Measurements from ENCODE around the gene SERPINB3. TPM values are rescaled to one million over a fixed set of nuclear protein-coding genes. Genes with fewer than 3 reads are reported as not detected.
"Not testable (repeated sequence)": the region's sequence is repeated elsewhere in the genome, so short reads cannot be mapped to it uniquely, and the experiment has no call there.

SERPINB3 gene
- total RNA-seq (ENCODE audit: low replicate concordance) = not detected in 2 replicates

DNA sequence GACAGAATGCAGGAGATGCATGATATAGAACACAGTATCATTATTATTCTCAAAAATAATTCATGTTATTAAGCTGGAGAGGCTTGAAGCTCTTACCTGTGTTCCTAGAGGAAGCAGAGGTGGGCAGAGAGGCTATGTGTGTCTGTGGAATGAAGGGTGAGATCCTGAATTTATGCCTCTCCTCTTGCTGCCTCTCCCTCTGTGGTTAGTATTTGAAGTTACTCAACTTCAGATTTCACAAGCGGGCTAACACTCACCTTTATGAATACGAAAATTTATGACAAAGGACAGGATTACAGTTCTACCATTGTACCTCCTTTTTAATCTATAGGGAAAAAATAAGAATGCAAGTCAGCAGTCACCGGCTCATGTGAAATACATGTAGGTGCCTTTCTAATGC lies at the start of gene SERPINB3:
SERPINB3 (minus strand) TSS at position 144 of the 400 bp plus-strand sequence. CDS start 677 bp downstream, outside the sequence.
- H3K4me3 ChIP-seq (ENCODE audit: low read depth, low read length); DNase-seq (ENCODE audit: low read depth): not testable (repeated sequence)

DNA sequence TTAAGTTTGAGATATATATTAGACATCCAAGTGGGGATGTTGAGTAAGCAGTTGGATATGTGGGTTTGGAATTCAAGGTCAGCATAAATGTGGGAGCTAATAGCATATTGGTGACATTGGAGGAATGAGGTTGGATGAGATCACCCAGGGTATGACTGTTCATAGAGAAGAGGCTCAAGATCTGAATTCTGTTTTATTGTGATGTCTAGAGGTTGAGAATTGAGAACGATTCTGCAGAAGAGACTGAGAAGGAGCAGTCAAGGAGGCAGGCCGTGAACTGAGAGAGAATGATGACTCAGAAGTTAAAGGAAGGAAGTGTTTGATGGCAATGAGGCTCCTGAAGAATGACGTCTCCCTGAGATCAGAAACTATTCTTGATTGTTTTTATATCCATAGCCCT lies 47.0 kb upstream of the SERPINB3 start:
- TF ChIP-seq, protein P1, sequence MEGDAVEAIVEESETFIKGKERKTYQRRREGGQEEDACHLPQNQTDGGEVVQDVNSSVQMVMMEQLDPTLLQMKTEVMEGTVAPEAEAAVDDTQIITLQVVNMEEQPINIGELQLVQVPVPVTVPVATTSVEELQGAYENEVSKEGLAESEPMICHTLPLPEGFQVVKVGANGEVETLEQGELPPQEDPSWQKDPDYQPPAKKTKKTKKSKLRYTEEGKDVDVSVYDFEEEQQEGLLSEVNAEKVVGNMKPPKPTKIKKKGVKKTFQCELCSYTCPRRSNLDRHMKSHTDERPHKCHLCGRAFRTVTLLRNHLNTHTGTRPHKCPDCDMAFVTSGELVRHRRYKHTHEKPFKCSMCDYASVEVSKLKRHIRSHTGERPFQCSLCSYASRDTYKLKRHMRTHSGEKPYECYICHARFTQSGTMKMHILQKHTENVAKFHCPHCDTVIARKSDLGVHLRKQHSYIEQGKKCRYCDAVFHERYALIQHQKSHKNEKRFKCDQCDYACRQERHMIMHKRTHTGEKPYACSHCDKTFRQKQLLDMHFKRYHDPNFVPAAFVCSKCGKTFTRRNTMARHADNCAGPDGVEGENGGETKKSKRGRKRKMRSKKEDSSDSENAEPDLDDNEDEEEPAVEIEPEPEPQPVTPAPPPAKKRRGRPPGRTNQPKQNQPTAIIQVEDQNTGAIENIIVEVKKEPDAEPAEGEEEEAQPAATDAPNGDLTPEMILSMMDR (IDR thresholded peaks at IDR 0.05; ENCODE audit: insufficient read depth, low read length) = no peak
- DNase-seq (ENCODE audit: low read depth) = peak; percentile 45
- H3K4me3 ChIP-seq (ENCODE audit: low read depth, low read length) = no peak overlapping the region

DNA sequence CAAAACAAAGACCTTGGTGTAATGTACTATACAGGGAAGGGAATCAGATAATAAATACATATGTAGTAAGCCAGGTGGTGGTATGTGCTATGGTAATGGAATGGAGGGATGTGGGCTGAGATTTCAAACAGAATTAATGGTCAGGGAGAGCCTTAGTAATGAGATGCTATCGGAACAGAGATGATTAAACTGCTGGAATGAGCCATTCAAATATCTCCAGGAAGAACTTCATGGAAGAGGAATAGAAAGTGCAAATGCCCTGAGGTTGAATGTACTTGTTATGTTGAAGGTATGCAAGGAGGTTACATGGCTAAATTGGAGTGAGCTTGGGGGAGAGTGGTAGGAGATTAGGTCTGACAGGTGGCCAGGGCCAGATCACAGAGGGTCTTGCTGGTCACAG lies 46.1 kb upstream of the SERPINB3 start:
- H3K4me3 ChIP-seq (ENCODE audit: low read depth, low read length) = no peak overlapping the region
- TF ChIP-seq, protein P1 (IDR thresholded peaks at IDR 0.05; ENCODE audit: insufficient read depth, low read length) = no peak
- no peak for DNase-seq (ENCODE audit: low read depth)

DNA sequence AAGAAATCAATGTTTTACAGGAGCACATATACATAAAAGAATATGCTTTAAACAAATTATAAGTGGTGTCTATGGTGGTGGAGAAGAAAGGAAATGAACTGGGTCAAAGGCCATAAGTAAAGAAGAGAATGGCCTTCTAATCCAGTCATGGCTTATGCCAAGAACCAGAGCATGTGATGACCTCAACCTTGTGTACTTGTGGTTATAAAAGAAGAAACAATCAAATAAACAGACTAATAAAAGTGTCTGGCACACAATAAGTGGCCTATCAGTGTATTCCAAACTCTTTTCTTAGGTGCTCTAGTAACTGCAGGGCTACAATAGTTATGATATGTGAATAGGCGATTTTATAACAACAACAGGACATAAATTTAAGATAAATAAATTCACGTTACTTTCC lies 43.7 kb upstream of the SERPINB3 start:
- TF ChIP-seq, protein P1 (IDR thresholded peaks at IDR 0.05; ENCODE audit: insufficient read depth, low read length) = no peak
- DNase-seq (ENCODE audit: low read depth) = no peak
- no peak overlapping the region for H3K4me3 ChIP-seq (ENCODE audit: low read depth, low read length)

DNA sequence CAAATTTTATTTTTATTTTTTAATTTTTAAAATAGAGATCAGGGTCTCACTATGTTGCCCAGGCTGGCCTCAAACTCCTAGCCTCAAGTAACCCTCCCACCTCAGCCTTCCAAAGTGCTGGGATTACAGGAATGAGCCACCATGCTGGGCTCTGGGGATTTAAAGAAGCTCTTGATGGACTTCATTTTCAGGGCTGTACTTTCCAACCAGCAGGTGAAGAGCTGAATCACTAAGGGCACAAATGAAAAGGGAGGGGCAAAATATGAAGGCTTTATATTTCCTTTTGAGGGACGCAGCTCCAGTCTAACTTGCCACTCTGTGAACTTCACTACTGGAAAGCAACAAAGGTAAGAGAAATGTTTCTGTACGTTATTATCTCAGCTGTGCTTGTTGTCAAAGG lies 41.0 kb upstream of the SERPINB3 start, which contains the start of gene SERPINB11:
SERPINB11 (plus strand) TSS at position 301 of the 400 bp plus-strand sequence. CDS start 7,234 bp downstream, outside the sequence.
- DNase-seq (ENCODE audit: low read depth) = no peak
- no peak within 1 kb of the TSS for H3K4me3 ChIP-seq (ENCODE audit: low read depth, low read length)
- TF ChIP-seq, protein P1 (IDR thresholded peaks at IDR 0.05; ENCODE audit: insufficient read depth, low read length) = no peak

DNA sequence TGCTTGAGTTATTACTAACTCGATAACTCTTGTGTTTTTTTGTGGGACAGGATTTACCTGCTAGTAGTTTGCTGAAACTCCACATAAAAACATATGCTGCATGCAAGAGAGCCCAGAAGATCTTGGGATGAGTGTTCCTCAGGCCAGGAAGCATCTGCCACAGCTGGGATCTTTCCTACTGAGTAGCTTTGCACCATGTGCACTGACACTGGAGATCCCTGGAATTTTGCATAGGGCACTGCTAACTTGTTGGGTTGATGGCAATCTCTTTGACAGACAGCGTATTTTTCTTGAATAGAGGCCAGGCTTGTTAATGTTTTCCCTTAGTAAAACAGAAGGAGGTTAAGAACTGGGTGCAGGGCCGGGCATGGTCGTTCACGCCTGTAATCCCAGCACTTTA lies 40.3 kb upstream of the SERPINB3 start:
- no peak overlapping the region for H3K4me3 ChIP-seq (ENCODE audit: low read depth, low read length)
- DNase-seq (ENCODE audit: low read depth) = no peak
- TF ChIP-seq, protein P1 (IDR thresholded peaks at IDR 0.05; ENCODE audit: insufficient read depth, low read length) = no peak

DNA sequence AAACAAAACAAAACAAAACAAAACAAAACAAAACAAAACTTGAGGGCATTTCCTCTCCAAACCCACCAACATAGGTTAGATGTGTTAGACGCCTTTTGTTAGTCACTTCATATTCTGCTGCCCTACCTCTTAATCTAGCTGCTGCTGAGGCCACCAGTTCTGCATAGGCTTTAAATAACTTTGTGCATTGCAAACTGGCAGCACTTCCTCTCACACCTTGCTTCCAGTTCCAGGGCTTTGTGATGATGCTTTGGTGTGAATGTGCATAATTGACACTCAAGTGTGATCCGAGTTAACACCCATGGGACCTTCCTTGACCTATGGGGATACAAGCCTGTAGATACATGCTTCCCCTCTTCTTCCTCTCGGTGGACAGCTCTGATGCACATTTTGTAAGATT lies 38.8 kb upstream of the SERPINB3 start:
- no peak for DNase-seq (ENCODE audit: low read depth)
- TF ChIP-seq, protein P1 (IDR thresholded peaks at IDR 0.05; ENCODE audit: insufficient read depth, low read length) = no peak
- no peak overlapping the region for H3K4me3 ChIP-seq (ENCODE audit: low read depth, low read length)
